Adrenal gland (tissue), 5 donors: Measurements from ENCODE around the gene ERBB4.

Experiments
- CTCF ChIP-seq, 6 experiments: fragments of 450-650 bp in 4 of 6; fragments of 200-600 bp in 2 of 6; sonication (generic) in 1 of 6; IDR thresholded peaks; 1 replicate in 5 of 6; 2 replicates in 1 of 6; pipeline versions ENCODE4 v1.5.1 to v1.8.0; 2016 to 2021; ENCODE audit warnings: antibody characterized with exemption in 6 of 6, mild to moderate bottlenecking in 2 of 6, moderate library complexity in 1 of 6
- POLR2A ChIP-seq, 2 donors: fragments of 450-650 bp; IDR thresholded peaks; one replicate each; pipeline ENCODE4 v1.6.1; 2017; ENCODE audit warnings: antibody characterized with exemption in 2 of 2, mild to moderate bottlenecking in 2 of 2, moderate library complexity in 1 of 2
- donor health status: DM: no; HTN: no; CAD: no.

GRCh38 chr2:211652327-211652726 is 886.3 kb downstream of the ERBB4 start:
- TF ChIP-seq POLR2A (IDR thresholded peaks at IDR 0.05) (no peak), CTCF (IDR thresholded peaks at IDR 0.05) (no peak)
